Heart left ventricle (tissue), 16 donors: ENCODE results near the gene TNFRSF6B. TPM values are rescaled to one million over a fixed set of nuclear protein-coding genes. Genes with fewer than 3 reads are reported as not detected.

Experiments used
- ATAC-seq, 4 donors: fragments of 200-7000 bp; cut with Tn5 transposase; one replicate each; pipeline ENCODE4 v1.9.1; 2020 to 2022; ENCODE audit warnings: moderate library complexity in 4 of 4, mild to moderate bottlenecking in 3 of 4, moderate number of reproducible peaks in 1 of 4
- DNase-seq, 5 donors: peaks; one replicate each; pipeline ENCODE4 v3.0.0-alpha.2; 2020
- H3K27ac ChIP-seq, 12 donors: fragments of 200-600 bp; sonication (generic) in 4 of 12; one replicate each; pipeline versions ENCODE4 v1.5.0 to v1.8.0; 2016 to 2022; ENCODE audit warnings: mild to moderate bottlenecking in 2 of 12
- H3K27me3 ChIP-seq, 9 donors: fragments of 200-600 bp; sonication (generic) in 2 of 9; one replicate each; pipeline versions ENCODE4 v1.5.1 to v1.8.0; 2016 to 2022; ENCODE audit warnings: mild to moderate bottlenecking in 3 of 9
- H3K36me3 ChIP-seq, 9 donors: fragments of 200-600 bp; sonication (generic) in 2 of 9; one replicate each; pipeline versions ENCODE4 v1.5.0 to v1.8.0; 2018 to 2022; ENCODE audit warnings: mild to moderate bottlenecking in 2 of 9
- H3K4me1 ChIP-seq, 12 donors: fragments of 200-600 bp; sonication (generic) in 4 of 12; one replicate each; pipeline versions ENCODE4 v1.5.0 to v1.8.0; 2016 to 2022; ENCODE audit warnings: mild to moderate bottlenecking in 3 of 12
- H3K4me3 ChIP-seq, 12 donors: fragments of 200-600 bp; sonication (generic) in 4 of 12; one replicate each; pipeline versions ENCODE4 v1.5.0 to v1.8.0; 2017 to 2022; ENCODE audit warnings: mild to moderate bottlenecking in 9 of 12, moderate library complexity in 4 of 12
- H3K9me3 ChIP-seq, 12 donors: fragments of 200-600 bp; sonication (generic) in 4 of 12; one replicate each; pipeline versions ENCODE4 v1.5.0 to v1.8.0; 2016 to 2022; ENCODE audit warnings: mild to moderate bottlenecking in 1 of 12
- POLR2A ChIP-seq, 2 donors: fragments of 450-650 bp; IDR thresholded peaks; one replicate each; pipeline ENCODE4 v1.6.1; 2017; ENCODE audit warnings: antibody characterized with exemption in 2 of 2, mild to moderate bottlenecking in 2 of 2, moderate library complexity in 2 of 2
- WGBS, 4 donors: extraction: QIAGEN DNeasy Blood & Tissue Kit in 2 of 4; methylation state at CpG; one replicate each; pipeline versions ENCODE4 v1.1.5 to v1.1.7; 2013 to 2018; 5-methylcytosine and 5-hydroxymethylcytosine counted together
- intact Hi-C, 10 donors: fragments of 100-400 bp; cut with DNase I; formaldehyde crosslinking; loops; one replicate each; pipeline versions ENCODE4 v1.11.1 to v1.14.2; 2022
- polyA plus RNA-seq, 2 donors: library from polyadenylated mRNA; stranded (reverse); fragments of 200-250 nt; gene quantifications; one replicate each; pipeline ENCODE4 v1.2.3, GENCODE V29; 2013
- total RNA-seq, 9 donors: library from RNA; depleted of rRNA in 2 of 9; stranded (reverse); fragments of >200 nt in 2 of 9; fragmentation: NEBNext Ultra II Directional in 3 of 9; extraction: Animal tissue kit (Norgen Biotek cat#: 25700) in 3 of 9; gene quantifications; one replicate each; pipeline versions ENCODE4 v1.1.0 to v1.2.4, GENCODE V29; 2016 to 2023
- TF ChIP-seq, protein P1 (sequence below), 12 donors: fragments of 200-600 bp; sonication (generic) in 4 of 12; IDR thresholded peaks; one replicate each; pipeline versions ENCODE4 v1.5.0 to v1.8.0; 2018 to 2022; ENCODE audit warnings: antibody characterized with exemption in 12 of 12, mild to moderate bottlenecking in 5 of 12
- donor health status: ischemic (EF 13 %, LVEDD 7.1; RV severe dilation, severe dysfunction).
- donor health status: healthy with polysubstance abuse.
- donor health status: DM: no; HTN: yes; CAD: no.
- donor health status: DM: no; HTN: no; CAD: no.
- donor health status: ischemic (EF 25% LVEDD 6.9; RV normal size, moderate dysfunction).
- donor health status: ischemic (EF 25% LVEDD 5.7; RV mildly dilated, moderate dysfunction).
- donor health status: healthy.
- donor health status: DM: yes; HTN: yes; CAD: no.
- donor health status: ischemic (EF 35%, LVEDD 5.7; RV mildly dilated, moderate dysfunction).
- donor health status: nonischemic (EF 11% LVEDD 7.7; RV severe dilation, severe dysfunction).
- donor health status: DM: yes; HTN: yes; CAD: no.
- donor health status: PGD.
- donor health status: ischemic (EF 29% LVEDD 5.4; RV normal size, mild dysfunction).
- donor health status: nonischemic (EF 23%, LVEDD 6.1; RV moderate dilation, normal function).

Gene TNFRSF6B
- total and polyA plus RNA-seq, 11 donors, result 0.42 to 6.4 (median 1.7) TPM; not detected in 1

GRCh38 chr20:63706027-63706695 lies 9.7 kb downstream of the TNFRSF6B start:
- H3K4me3 ChIP-seq, result peak overlapping the region in 9 of 12 donors; percentile 65 to 98 (median 87)
- no peaks in the 10 kb centered on the region for H3K9me3 ChIP-seq
- intact Hi-C loops, result loop anchor here in 1 of 10 donors (5.0 kb wide), 1 partner anchor 156 kb away; the partner anchor contains the start of gene ABHD16B
- DNase-seq, result no peak
- 65 to 79% (median 69%) methylated on average over 12 of the region's 12 CpGs for WGBS, 4 donors
- no peaks in the 10 kb centered on the region for H3K27me3 ChIP-seq
- peak overlapping the region in 8 of 12 donors; percentile 89 to 97 (median 94) for H3K27ac ChIP-seq
- no peak for ATAC-seq
- peaks cover 3 to 35% (median 25%) of the 10 kb centered on the region in 12 donors for H3K4me1 ChIP-seq
- peaks cover 0 to 58% (median 51%) of the 10 kb centered on the region in 9 donors for H3K36me3 ChIP-seq
- TF ChIP-seq, protein P1, sequence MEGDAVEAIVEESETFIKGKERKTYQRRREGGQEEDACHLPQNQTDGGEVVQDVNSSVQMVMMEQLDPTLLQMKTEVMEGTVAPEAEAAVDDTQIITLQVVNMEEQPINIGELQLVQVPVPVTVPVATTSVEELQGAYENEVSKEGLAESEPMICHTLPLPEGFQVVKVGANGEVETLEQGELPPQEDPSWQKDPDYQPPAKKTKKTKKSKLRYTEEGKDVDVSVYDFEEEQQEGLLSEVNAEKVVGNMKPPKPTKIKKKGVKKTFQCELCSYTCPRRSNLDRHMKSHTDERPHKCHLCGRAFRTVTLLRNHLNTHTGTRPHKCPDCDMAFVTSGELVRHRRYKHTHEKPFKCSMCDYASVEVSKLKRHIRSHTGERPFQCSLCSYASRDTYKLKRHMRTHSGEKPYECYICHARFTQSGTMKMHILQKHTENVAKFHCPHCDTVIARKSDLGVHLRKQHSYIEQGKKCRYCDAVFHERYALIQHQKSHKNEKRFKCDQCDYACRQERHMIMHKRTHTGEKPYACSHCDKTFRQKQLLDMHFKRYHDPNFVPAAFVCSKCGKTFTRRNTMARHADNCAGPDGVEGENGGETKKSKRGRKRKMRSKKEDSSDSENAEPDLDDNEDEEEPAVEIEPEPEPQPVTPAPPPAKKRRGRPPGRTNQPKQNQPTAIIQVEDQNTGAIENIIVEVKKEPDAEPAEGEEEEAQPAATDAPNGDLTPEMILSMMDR (IDR thresholded peaks at IDR 0.05), result no peak
- no peak for TF ChIP-seq POLR2A (IDR thresholded peaks at IDR 0.05)

DNA sequence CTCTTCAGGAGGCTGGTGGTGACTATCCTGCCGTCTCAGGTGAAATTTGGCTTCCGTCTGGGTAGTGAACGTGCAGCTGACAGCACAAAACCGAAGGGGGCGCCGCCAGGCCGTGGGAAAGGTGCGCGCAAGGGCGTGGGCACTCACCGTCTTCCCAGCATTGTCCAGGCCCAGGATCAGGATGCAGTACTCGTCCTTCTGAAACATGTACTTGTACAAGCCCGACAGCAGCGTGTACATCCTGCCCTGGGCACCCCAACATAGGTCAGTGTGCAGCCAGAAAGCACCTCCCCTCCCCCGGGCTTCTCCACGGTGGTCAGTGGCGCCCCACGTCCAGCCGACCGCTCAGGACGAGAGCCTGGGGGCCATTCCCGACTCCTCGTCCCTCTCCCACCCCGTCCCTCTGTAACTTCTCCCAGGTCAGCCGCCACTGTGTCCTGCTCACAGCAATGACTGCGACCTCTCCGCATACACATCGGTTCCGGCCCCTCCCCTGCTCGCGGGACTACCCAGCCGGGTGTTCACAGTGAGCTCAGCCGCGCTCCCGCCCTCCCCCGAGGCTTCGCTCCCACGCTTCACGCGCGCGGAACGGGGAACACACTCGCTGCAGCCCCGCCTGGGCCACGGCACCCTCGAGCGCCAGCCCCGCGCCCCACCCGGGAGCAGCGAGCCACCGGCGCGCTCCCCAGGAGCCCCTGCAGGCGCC lies 10.6 kb downstream of the TNFRSF6B start:
- peak overlapping the region; percentile 76 to 97 (median 94) for H3K27ac ChIP-seq
- H3K27me3 ChIP-seq, result no peaks in the 10 kb centered on the region
- DNase-seq (peak in 4 of 5 donors; percentile 40 to 56 (median 46)), ATAC-seq (peak in 3 of 4 donors; percentile 33 to 52 (median 43))
- peaks cover 0 to 67% (median 59%) of the 10 kb centered on the region in 9 donors for H3K36me3 ChIP-seq
- H3K9me3 ChIP-seq, result peaks cover 0 to 3% (median 0%) of the 10 kb centered on the region in 12 donors
- peak overlapping the region; percentile 53 to 98 (median 87) for H3K4me3 ChIP-seq
- H3K4me1 ChIP-seq, result peaks cover 3 to 38% (median 25%) of the 10 kb centered on the region in 12 donors
- intact Hi-C loops, result loop anchor here in 1 of 10 donors (5.0 kb wide), 1 partner anchor 155 kb away; the partner anchor contains the start of gene ABHD16B
- no peak for TF ChIP-seq POLR2A (IDR thresholded peaks at IDR 0.05)
- TF ChIP-seq, protein P1 (IDR thresholded peaks at IDR 0.05), result peak in 6 of 12 donors; percentile 12 to 33 (median 22)
- 2 to 6% (median 4%) methylated on average over 22 to 56 of the region's 56 CpGs for WGBS, 4 donors

GRCh38 chr20:63707558-63708300 lies 11.3 kb downstream of the TNFRSF6B start, which contains the start of the genes ARFRP1 and ZGPAT:
Gene ARFRP1, minus strand, starts transcription at chr20:63707976. Its CDS starts 885 bp downstream, at chr20:63707091.
Gene ZGPAT, plus strand, starts transcription at chr20:63708039. Its CDS starts 542 bp downstream, at chr20:63708581.
- H3K36me3 ChIP-seq, result peaks cover 0 to 74% (median 66%) of the 10 kb centered on the region in 9 donors
- peaks cover 3 to 42% (median 25%) of the 10 kb centered on the region in 12 donors for H3K4me1 ChIP-seq
- DNase-seq (peak; percentile 90 to 96 (median 93)), ATAC-seq (peak; percentile 88 to 96 (median 96))
- 0 to 1% (median 1%) methylated on average over 42 to 98 of the region's 98 CpGs for WGBS, 4 donors
- peaks cover 0 to 9% (median 0%) of the 10 kb centered on the region in 12 donors for H3K9me3 ChIP-seq
- intact Hi-C loops, result loop anchor here in 1 of 10 donors (5.0 kb wide), 1 partner anchor 155 kb away; the partner anchor contains the start of gene ABHD16B
- TF ChIP-seq, protein P1 (IDR thresholded peaks at IDR 0.05), result peak in 1 of 12 donors; percentile 8
- peak in 1 of 2 donors; percentile 72 for TF ChIP-seq POLR2A (IDR thresholded peaks at IDR 0.05)
- H3K4me3 ChIP-seq, result peak within 1 kb of the TSS; percentile 53 to 98 (median 87)
- peak within 1 kb of the TSS; percentile 76 to 97 (median 94) for H3K27ac ChIP-seq
- H3K27me3 ChIP-seq, result no peaks in the 10 kb centered on the region
